IPS-18c (cell line): ENCODE data around the gene DSCAML1.

Experiments
- H3K4me3 ChIP-seq: 2 replicates; pipeline ENCODE4 v1.7.0; 2013; ENCODE audit warnings: low read depth, mild to moderate bottlenecking, low read length, moderate library complexity; ENCODE audit not compliant: insufficient read depth
- H3K9me3 ChIP-seq: one replicate; pipeline ENCODE4 v1.6.1; 2013; ENCODE audit warnings: mild to moderate bottlenecking, low read length, moderate library complexity; ENCODE audit not compliant: control insufficient read depth, insufficient read depth

Gene DSCAML1

DNA sequence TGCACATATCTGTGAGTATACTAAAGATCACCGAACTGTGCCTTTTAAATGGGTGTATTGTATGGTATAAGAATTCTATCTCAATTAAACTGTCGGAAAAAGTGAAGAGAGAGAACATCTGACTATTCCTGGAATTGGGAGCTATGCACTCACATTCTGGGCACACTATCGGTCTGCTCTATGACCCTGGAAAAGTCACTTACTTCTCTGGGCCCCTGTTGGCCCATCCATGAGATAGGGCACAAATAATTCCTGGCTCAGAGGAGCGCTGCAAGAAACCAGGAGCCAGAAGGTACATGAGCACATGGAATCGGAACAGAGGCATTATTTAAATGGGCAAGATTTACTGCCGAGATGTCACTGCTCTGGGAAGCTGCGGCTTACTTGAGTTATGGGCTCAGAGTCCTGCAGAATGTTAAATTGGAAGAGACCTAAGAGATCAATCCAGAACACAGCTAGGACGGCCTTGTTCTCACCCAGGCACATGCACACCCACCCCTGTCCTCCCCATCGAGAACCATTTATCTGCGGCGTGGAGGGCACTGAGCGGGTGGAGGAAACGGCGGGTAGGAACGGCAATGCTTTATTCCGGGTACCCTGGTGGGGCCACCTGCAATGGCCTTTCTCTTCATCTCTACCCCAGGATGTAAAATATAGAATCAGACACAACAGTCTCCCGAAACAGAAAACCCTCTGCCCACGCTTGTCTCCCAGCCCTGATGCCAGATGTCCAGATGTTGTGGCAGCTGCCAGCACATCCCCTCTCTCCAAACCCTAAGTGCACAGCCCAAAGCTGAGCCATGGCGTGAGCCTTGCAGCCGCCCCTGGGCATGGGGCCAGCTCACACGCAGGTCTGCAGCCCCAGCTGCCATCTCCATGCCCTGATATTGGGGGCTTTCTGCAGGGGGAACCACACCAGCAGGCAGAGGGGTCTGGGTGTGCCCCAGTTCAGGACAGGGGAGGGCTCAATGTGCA, 142.4 kb downstream of the DSCAML1 start:
- no peak overlapping the region for H3K4me3 ChIP-seq
- no peaks in the 10 kb centered on the region for H3K9me3 ChIP-seq

DNA sequence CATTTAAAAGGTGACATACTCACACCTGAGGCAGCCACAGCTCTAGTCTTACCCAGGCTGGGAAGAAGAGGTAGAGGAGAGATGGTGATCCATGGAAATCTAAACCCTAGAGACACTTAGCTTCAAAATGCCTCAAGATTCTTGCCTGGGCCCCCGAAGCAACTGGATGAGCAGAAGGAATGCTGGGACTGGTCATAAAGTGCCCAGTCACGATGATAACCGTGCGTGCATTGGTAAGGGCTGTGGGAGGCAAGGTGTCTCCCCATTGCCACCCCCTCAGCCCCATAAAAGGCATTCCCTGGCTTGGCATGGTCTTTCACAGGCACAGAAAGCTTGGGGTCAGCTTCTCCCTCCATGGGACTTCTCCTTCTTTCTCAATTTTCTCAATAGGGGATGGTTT, 144.5 kb downstream of the DSCAML1 start:
- Histone ChIP-seq H3K9me3 (no peaks in the 10 kb centered on the region), H3K4me3 (no peak overlapping the region)

DNA sequence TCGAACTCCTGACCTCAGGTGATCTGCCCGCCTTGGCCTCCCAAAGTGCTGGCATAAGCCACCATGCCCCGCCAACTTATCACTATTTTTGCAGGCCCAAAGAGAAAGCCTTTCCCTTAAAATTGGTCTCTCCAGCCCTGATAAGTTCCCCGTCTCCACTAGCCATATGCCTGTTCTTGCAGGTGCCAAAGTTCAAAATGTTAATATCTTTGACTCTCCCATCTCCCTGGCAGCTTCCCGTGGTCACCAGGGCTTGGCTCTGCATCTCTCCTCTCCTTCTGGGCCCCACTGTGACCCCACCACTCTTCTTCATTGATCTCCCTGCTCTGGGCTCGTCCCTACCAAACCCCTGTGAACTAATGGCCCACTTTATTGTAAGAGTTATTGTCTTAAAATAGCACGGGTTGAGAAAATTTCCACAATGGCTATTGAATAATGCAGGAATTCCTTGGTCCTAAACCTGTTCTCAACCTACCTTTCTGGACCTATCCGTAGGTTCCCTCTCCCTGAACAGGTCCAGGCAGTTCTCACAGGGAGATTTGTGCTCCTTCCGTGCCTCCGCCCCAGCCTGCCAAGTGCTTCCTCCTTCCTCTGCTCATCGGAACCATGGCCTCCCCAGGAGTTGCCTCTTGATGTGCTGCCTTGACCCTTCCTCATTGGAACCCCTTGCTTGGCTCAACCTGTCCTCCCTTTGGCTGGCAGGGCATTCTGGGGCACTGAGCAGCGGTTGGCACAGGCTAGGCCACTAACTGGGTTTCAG, 147.5 kb downstream of the DSCAML1 start:
- Histone ChIP-seq H3K9me3 (no peaks in the 10 kb centered on the region), H3K4me3 (no peak overlapping the region)

DNA sequence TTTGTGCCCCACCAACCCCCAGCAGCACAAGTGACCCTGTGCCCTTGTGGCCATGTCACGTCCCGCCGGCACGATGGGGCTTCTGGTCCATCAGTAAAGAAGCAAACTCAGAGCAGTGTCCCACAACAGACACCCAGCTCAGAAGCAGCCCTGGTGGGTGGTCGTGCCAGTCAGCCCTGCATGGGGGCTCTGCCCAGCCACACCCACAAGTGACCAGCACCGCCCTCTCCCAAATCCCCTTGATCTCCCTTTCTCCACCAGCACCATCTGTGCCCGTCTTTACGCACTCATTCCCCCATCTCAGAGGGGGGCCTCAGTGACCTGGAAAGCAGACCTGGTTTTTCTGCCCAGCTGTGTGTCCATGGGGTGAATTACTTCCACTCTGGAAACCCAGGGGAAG, 149.1 kb downstream of the DSCAML1 start:
- no peak overlapping the region for H3K4me3 ChIP-seq
- no peaks in the 10 kb centered on the region for H3K9me3 ChIP-seq

DNA sequence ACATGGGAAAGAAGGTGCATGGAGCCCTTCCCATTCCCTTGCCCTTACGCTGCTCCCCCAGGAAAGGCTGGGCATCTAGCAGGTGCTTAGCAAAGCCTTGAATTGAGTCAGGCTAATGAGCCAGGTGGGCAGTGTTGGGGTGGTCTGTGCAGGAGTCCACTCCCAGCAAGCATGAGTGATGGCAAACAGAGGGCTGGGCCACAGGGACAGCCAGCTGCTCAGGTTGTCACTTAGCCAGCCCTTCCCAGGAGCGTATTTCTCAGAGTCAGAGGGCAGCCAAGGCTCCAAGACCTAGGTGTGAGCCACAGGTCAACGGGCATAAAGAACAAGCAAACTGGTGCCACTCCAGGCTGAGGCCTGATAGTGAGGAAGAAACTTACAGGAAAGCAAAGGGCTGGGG, 149.8 kb downstream of the DSCAML1 start:
- Histone ChIP-seq H3K4me3 (no peak overlapping the region), H3K9me3 (no peaks in the 10 kb centered on the region)

DNA sequence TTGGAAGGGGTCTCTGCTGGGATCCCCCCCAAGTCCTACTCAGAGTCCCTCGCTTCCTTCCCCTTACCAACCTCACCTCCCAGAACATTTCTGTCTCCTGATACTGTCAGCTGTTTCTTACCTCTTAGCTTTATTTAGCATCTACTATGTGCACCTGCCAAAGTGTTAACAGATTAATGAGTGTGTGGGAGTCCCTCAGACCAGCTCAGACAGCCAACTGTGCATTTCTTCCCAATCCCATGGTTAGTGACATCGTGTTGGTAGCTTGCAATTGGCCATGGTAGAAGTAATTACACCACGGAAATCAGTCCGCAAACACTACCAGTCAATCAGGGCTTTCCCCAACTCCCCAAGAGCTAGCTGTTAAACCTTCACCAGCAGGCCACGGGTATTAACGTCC, 150.6 kb downstream of the DSCAML1 start:
- Histone ChIP-seq H3K4me3 (no peak overlapping the region), H3K9me3 (no peaks in the 10 kb centered on the region)

DNA sequence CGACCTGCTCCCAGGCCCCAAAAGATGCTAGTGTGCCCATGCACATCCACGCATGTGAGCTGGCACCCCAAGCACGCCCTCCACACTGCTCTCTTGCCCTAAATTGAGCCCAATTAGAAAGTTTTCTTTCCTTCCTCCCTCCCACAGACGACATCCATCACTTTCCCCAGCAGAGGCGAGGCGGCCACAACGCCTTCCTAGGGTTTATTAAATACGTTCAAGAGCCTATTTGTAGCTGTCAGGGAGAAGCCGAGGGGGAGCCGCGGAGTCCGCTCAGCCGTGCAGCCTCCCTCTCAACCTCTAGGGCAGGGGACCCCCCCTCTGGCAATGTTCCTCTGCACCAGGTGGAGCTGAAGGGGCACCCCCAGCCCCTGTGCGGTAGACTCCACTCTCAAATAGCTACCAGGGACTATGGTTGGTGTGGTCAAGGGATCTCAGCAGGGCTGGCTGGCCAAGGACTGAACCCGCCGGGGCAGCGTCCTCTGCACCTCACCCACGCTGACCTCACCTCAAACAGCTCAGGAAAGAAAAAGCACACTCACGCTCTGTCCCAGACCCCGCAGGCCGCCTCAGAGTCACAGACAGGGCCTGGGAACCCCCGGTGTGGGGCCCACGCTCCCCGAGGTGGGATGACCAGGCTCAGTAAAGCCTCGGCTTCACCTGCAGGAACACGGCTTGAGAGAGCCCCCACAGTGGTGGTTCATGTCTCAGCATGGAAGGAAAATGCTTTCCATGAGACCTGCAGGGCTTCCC, 152.4 kb downstream of the DSCAML1 start:
- H3K9me3 ChIP-seq = no peaks in the 10 kb centered on the region
- no peak overlapping the region for H3K4me3 ChIP-seq

DNA sequence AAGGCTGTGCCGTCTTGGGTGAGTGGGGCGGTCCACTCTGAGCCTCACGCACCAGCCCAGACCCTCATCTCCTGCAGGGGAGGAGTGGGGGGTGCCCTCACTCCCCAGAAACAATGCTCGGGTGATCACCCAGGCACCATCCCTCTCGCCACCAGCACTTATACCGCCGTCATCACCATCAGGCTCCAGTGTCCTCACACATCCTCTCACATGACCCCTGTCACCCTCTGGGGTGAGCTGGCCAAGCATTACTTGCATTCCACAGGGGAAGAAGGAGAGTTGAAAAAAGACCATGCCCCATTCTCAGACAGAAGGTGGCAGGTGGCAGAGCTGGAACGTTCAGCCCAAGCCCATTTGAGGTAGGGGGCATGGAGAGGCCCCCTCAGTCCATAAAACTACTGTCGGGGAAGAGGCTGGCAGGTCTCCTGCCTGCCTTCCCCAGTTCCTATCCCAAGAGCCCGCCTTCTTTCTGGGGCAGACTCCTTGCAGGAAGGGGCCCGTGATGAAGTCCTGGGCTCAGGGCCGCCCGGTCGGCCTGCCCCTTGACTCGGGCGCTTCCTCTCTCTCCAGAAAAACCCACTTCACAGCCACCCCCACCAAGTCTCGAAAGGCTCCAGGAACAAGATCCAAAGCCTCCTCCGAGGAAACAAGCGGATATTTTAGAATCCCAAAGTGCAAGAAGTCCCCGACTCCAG, 153.3 kb downstream of the DSCAML1 start:
- no peaks in the 10 kb centered on the region for H3K9me3 ChIP-seq
- H3K4me3 ChIP-seq = no peak overlapping the region

DNA sequence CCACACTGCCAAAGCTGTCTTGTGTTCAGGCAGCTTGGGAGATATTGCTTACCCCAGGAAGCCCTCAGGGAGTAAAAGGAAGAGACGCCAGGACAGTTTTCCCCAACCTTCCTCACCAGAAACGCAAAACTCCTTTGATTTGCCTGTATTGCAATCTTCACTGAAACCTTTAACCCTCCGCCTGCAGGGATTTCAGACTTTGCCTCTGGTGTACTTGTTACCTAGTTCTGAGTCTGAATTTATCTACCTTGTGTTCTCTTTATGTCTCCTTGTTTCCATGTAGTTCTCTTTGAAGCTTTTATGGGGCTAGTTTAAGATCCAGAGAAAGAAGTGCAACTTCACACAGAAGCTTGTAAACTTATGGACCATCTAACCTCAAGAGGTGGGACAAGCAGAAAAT, 154.2 kb downstream of the DSCAML1 start:
- Histone ChIP-seq H3K9me3 (no peaks in the 10 kb centered on the region), H3K4me3 (no peak overlapping the region)

DNA sequence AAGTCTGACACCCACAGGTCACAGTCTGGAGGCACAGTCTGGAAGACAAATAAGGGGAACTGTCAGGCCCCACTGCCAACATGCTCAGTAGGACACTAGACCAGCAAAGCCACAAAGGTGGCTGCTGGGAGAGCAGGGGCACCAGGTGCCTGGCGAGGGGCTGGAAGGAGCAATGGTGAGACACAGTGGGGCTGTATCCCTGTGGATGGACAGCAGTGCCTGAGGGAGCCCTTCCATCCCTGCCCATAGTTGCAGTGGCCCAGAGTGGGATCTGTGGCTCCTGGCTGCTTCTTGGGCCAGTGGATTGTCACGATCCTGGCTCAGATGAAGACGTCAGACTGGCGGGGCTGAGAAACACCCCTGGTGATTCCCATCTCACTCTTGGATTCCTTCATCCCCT, 154.6 kb downstream of the DSCAML1 start:
- no peak overlapping the region for H3K4me3 ChIP-seq

DNA sequence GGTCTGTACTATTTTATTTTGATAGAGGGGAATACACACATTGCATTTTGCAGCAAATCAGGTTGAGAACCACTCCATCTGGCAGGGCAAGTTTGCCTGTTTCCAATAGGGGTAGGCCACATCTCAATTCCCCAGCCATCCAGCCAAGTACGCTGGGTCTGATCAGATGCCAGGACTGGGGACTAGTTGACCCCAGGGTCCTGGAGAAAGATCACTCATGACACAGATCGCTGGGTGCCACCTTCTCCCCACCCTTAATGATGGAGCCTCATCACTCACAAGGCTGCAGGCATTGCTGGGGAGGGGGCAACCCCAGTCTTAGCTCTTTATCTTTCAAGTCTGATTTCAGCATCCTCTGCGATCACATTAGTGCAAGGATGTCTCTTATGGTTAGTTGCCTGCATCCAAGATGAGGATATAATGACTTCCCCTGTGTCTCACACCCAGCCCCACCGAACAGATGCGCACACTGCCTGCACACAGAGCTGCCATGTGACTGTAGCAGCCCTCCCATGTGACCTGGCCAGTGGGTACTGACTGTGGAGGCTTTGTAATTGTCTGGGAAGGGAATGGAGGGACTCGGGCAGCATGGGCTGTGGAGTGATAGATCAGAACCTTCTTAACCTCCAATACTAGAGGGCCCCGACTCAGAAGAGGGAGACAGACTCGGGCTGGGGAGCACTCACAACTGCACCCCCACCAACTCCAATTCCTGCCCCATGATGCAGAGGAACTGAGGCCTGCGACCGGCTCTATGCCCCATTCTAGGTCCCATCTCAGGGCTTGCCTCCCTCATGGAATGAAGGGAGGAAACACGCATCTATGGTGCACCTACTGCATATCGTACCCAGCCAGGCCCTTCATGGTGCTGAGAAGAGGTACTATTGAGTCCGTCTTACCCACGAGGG, 155.8 kb downstream of the DSCAML1 start:
- H3K9me3 ChIP-seq = no peaks in the 10 kb centered on the region
- H3K4me3 ChIP-seq = no peak overlapping the region

More for the DNA sequence above, 154.6 kb downstream of the DSCAML1 start:
- H3K9me3 ChIP-seq = no peaks in the 10 kb centered on the region

DNA sequence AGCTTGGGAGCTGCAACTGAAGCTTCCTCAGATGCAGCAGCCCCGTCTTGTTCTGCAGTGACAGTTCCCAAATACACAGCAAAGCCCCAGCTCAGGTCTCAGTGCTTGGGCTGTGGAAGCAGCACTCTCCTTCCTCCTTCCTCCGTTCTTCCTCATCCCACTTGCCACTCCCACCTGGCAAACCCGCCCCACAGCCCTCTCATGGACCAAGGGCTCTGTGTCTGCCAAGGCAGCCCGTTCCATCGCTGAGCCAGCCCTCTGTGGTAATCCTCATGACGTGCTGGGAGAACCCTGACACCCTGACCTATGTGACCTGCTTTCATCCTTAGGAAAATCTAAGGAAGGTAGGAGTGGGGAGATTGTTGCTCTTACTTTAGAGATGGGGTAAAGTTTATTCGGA, 157.0 kb downstream of the DSCAML1 start:
- no peaks in the 10 kb centered on the region for H3K9me3 ChIP-seq

DNA sequence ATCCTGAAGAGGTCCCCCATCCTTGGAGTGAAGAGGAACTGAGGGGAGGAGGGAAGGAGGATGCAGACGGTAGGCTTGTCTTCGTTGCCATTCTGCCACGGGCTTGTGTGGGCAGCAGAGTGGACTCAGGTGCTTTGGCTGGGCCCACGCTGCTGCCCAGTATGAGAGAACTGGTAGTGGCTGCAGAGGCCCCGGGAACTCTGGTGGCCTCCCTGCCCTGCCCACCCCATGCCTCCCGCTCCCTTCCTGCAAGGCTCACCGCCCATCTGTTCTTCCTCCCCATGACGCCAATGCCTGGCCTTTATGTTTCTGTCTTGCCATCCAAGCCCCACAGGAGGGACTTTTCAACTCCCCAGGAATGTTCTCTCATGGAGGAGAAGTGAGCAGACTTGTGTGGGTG, 157.4 kb downstream of the DSCAML1 start:
- Histone ChIP-seq H3K4me3 (no peak overlapping the region), H3K9me3 (no peaks in the 10 kb centered on the region)

More for the DNA sequence above, 157.0 kb downstream of the DSCAML1 start:
- H3K4me3 ChIP-seq = no peak overlapping the region

DNA sequence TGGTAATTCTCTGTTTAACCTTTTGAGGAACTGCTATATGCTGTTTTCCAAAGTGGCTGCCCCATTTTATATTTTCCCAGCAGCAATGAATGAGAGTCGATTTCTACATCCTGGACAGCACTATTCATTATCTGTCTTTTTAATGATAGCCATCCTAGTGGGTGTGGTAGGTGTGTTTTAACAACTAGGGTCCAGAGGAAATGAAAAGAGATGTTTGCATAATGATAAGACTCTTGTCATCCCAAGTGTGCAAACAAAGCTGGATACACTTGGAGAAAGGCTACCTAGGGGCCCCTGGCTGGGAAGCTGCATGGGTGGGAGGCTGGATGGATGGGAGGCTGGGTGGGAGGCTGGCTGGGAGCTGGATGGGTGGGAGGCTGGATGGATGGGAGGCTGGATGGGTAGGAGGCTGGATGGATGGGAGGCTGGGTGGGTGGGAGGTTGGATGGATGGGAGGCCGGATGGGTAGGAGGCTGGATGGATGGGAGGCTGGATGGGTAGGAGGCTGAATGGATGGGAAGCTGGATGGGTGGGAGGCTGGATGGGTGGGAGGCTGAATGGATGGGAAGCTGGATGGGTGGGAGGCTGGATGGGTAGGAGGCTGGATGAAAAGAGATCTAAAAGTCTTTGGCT, 158.0 kb downstream of the DSCAML1 start:
- Histone ChIP-seq H3K4me3 (no peak overlapping the region), H3K9me3 (no peaks in the 10 kb centered on the region)

DNA sequence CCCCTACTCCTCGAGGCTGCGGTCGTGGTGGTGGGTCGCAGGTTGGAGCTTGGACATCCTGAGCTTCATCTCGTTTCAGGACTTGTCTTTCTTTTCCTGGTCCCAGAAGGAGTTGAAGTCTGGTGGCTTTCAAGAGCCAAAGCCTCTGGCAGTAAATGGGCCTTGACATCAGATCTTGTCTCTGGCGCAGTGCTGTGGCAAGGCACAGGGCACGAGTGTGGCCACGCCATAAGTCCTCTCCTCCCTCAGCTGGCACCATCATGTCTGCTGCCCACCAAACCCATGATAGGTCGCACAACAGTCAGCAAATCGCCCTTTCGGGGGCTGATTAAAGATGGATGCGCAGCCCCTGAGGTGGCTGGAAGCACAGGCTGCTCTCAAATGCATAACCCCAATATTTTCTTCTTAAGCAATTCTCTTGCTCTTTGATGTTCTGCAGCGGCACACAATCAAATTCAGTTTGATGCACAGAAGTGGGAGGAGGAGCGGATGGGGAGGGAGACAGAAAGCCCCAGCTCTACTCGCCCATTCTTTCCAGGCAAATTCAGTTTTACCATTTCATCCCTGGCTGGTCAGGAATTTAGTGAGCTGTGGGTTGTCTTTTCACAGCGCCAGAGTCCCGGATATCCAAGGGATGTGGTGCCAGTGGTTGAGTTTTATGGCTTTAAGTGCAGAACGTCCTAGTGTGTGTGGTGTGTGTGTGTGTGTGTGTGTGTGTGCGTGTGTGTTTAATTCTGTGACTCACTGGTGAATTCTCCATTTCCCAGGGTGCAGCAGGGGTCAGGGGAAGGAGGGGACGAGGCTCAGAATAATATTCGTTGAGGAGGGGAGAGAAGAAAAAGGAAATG, 162.0 kb downstream of the DSCAML1 start:
- Histone ChIP-seq H3K9me3 (no peaks in the 10 kb centered on the region), H3K4me3 (no peak overlapping the region)
